CD4-positive, alpha-beta T cell (primary cell): ENCODE results near the gene ITGB6. TPM values are rescaled to one million over a fixed set of nuclear protein-coding genes. Genes with fewer than 3 reads are reported as not detected.

ENCODE experiments used
- ATAC-seq: fragments of 200-7000 bp; cut with Tn5 transposase; one replicate; pipeline ENCODE4 v1.10.0; 2022; ENCODE audit warnings: mild to moderate bottlenecking; ENCODE audit not compliant: poor library complexity
- CTCF ChIA-PET: fragments of 350-600 bp; sonication (Branson Sonifier 250); formaldehyde crosslinking; loops from one replicate; lab custom pipeline; 2021; ENCODE audit warnings: antibody characterized with exemption, inconsistent platforms; lab: Charles Lee
- POLR2A ChIA-PET: fragments of 350-600 bp; sonication (Branson Sonifier 250); formaldehyde crosslinking; loops from one replicate; lab custom pipeline; 2021; ENCODE audit warnings: antibody characterized with exemption, inconsistent platforms; lab: Charles Lee
- DNase-seq, 14 experiments: peaks; one replicate each; pipeline ENCODE4 v3.0.0-alpha.2; 2013 to 2020; ENCODE audit warnings: mixed read lengths in 2 of 14
- H3K27ac ChIP-seq, 2 donors: one replicate each; pipeline versions ENCODE4 v1.5.1 to v1.7.0; 2013; ENCODE audit warnings: low read length in 2 of 2, low read depth in 1 of 2, mild to moderate bottlenecking in 1 of 2
- H3K27me3 ChIP-seq, 2 experiments: 1 replicate in 1 of 2; 2 replicates in 1 of 2; pipeline versions ENCODE4 v1.6.1 to v1.7.0; 2013; ENCODE audit warnings: low read length in 2 of 2, control low read depth in 1 of 2, mild to moderate bottlenecking in 1 of 2, moderate library complexity in 1 of 2; ENCODE audit not compliant: insufficient read depth in 2 of 2, control insufficient read depth in 1 of 2
- H3K36me3 ChIP-seq: one replicate; pipeline ENCODE4 v1.6.1; 2013; ENCODE audit warnings: low read length, control low read depth; ENCODE audit not compliant: insufficient read depth
- H3K4me1 ChIP-seq: one replicate; pipeline ENCODE4 v1.6.1; 2013; ENCODE audit warnings: low read length, control low read depth; ENCODE audit not compliant: insufficient read depth
- H3K4me3 ChIP-seq: one replicate; pipeline ENCODE4 v1.5.1; 2013; ENCODE audit warnings: mild to moderate bottlenecking, low read length, moderate library complexity
- H3K9me3 ChIP-seq, 2 experiments: 1 replicate in 1 of 2; 2 replicates in 1 of 2; pipeline versions ENCODE4 v1.6.1 to v1.7.0; 2013; ENCODE audit warnings: low read length in 2 of 2, mild to moderate bottlenecking in 2 of 2, control low read depth in 1 of 2, moderate library complexity in 1 of 2; ENCODE audit not compliant: control insufficient read depth in 1 of 2, insufficient read depth in 1 of 2
- H3K27ac Mint-ChIP-seq: one replicate; pipeline ENCODE4 v1.8.0; 2020; ENCODE audit warnings: mixed read lengths
- H3K27me3 Mint-ChIP-seq: one replicate; pipeline ENCODE4 v1.8.0; 2021; ENCODE audit warnings: mixed read lengths
- H3K36me3 Mint-ChIP-seq: one replicate; pipeline ENCODE4 v1.8.0; 2021; ENCODE audit warnings: low read depth, mixed read lengths
- H3K4me1 Mint-ChIP-seq: one replicate; pipeline ENCODE4 v1.8.0; 2021; ENCODE audit warnings: low read depth, mixed read lengths
- H3K4me3 Mint-ChIP-seq: one replicate; pipeline ENCODE4 v1.8.0; 2020; ENCODE audit warnings: mild to moderate bottlenecking, mixed read lengths
- H3K9me3 Mint-ChIP-seq: one replicate; pipeline ENCODE4 v1.8.0; 2020; ENCODE audit warnings: mixed read lengths
- CTCF ChIP-seq: fragments of 200-600 bp; IDR thresholded peaks from one replicate; pipeline ENCODE4 v1.8.0; 2022; ENCODE audit warnings: antibody characterized with exemption, mild to moderate bottlenecking
- intact Hi-C, 2 experiments: fragments of 100-400 bp; cut with DNase I in 1 of 2; cut with micrococcal nuclease in 1 of 2; formaldehyde crosslinking; loops; one replicate each; pipeline versions ENCODE4 v1.15.1 to v1.9.0; 2023 to 2025; cut with DNase I, micrococcal nuclease
- polyA plus RNA-seq, 2 donors: library from polyadenylated mRNA; unstranded; fragments of 120-200 nt; gene quantifications; one replicate each; pipeline ENCODE4 v1.2.1, GENCODE V29; 2013
- total RNA-seq, 174 experiments: library from RNA in 2 of 174; stranded (reverse) in 2 of 174; gene quantifications; one replicate each; pipeline ENCODE4 v1.2.3 and lab custom pipeline; 2021 to 2026

ITGB6 gene
- total RNA-seq: not detected
- not detected for polyA plus RNA-seq (2013, experiment 1 of 2)
- polyA plus RNA-seq (2013, experiment 2 of 2): 0.98 TPM
- 0 to 0.20 (median 0) reads per million in 172 experiments for total RNA-seq (lab: John Stamatoyannopoulos, UW)

GRCh38 chr2:160199683-160200389 lies at the start of gene ITGB6:
Gene ITGB6 (minus strand): TSS chr2:160200272. CDS start chr2:160200063, 209 bp downstream.
- Mint-ChIP-seq H3K27me3 (no peaks in the 10 kb centered on the region), H3K36me3 (no peaks in the 10 kb centered on the region), H3K27ac (no peak within 1 kb of the TSS), H3K9me3 (no peaks in the 10 kb centered on the region), H3K4me3 (no peak within 1 kb of the TSS), H3K4me1 (no peaks in the 10 kb centered on the region)
- ChIA-PET POLR2A (no interaction called here), CTCF (no interaction called here)
- Histone ChIP-seq H3K36me3 (no peaks in the 10 kb centered on the region), H3K4me1 (no peaks in the 10 kb centered on the region), H3K27ac (no peak within 1 kb of the TSS), H3K4me3 (no peak within 1 kb of the TSS), H3K9me3 (no peaks in the 10 kb centered on the region), H3K27me3 (no peaks in the 10 kb centered on the region)
- no peak for ATAC-seq
- DNase-seq: no peak
- TF ChIP-seq CTCF: no peak
- intact Hi-C loops: no loop called here

- POLR2A ChIA-PET: no interaction called here
- intact Hi-C loops: no loop called here
- Histone ChIP-seq H3K27ac (no peak overlapping the region), H3K9me3 (no peaks in the 10 kb centered on the region), H3K27me3 (no peaks in the 10 kb centered on the region), H3K4me3 (no peak overlapping the region), H3K36me3 (no peaks in the 10 kb centered on the region), H3K4me1 (no peaks in the 10 kb centered on the region)
- Mint-ChIP-seq H3K4me1 (no peaks in the 10 kb centered on the region), H3K27ac (no peak overlapping the region), H3K27me3 (no peaks in the 10 kb centered on the region), H3K4me3 (no peak overlapping the region), H3K36me3 (no peaks in the 10 kb centered on the region), H3K9me3 (no peaks in the 10 kb centered on the region)
- CTCF ChIA-PET: no interaction called here
- DNase-seq (no peak), ATAC-seq (no peak)
- TF ChIP-seq CTCF: no peak
Observed at GRCh38 chr2:160247296-160248035, 47.4 kb upstream of the ITGB6 start.

GRCh38 chr2:160246356-160246755 lies 46.3 kb upstream of the ITGB6 start:
- Mint-ChIP-seq H3K36me3 (no peaks in the 10 kb centered on the region), H3K9me3 (no peaks in the 10 kb centered on the region), H3K27me3 (no peaks in the 10 kb centered on the region), H3K4me1 (no peaks in the 10 kb centered on the region), H3K4me3 (no peak overlapping the region), H3K27ac (no peak overlapping the region)
- TF ChIP-seq CTCF: no peak
- Histone ChIP-seq H3K9me3 (no peaks in the 10 kb centered on the region), H3K4me1 (no peaks in the 10 kb centered on the region), H3K27me3 (no peaks in the 10 kb centered on the region), H3K4me3 (no peak overlapping the region), H3K36me3 (no peaks in the 10 kb centered on the region), H3K27ac (no peak overlapping the region)
- intact Hi-C loops: no loop called here
- ChIA-PET CTCF (interaction anchor here (0.7 kb wide), 1 partner anchor 720 kb away, joined by 3 read pairs; no protein-coding TSS in a partner anchor), POLR2A (no interaction called here)
- DNase-seq: no peak
- no peak for ATAC-seq
